ENCODE results near the gene POLR3A.
A peak's percentile ranks its signal among the peaks of the same experiment; 100 is the strongest.
"Not testable (repeated sequence)": the region's sequence is repeated elsewhere in the genome, so short reads cannot be mapped to it uniquely, and the experiment has no call there.

POLR3A gene

DNA sequence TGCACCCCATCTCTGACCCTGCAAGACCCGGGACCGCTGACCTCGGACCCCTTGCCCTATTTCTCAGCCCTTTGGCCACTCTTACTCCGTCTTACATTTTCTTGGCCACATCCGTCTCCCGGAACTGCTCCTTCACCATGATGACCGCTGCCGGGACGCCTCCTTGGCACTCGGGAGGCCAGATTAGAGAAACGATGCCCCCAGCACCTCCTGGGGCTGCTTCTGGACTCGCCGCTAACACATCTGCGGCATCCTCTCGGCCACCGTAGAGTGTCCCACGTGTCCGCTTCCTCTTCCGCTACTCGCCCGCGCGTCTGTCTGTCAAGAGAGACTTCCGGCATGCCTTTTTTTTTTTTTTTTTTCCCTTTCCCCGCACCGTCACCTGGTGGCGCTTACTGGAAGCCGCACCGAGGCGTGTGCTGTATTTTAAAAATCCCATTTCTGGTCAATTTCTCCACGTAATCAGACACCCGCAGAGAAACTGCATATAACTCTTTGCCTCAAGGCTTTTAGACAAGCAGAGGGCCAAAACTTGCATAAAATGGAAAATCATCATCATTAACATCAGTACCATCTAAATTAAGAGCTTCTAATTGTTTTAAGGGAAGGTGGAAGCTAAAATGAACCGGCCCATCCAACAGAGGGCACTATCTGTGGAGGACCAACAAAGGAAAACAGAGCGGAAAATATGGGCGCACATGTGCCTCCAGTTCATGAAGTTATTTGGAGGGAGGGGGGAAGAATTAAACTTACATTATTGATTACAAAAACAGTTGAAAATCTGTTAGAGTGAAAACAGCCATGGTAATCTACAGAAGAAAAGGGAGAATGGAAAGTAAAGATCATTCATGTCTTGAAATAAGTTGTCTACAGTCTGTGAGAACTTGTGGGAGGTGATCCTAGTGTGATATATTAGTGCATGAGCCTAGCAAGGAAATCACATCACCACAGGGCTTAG, at the start of gene POLR3A:
POLR3A (minus strand) TSS at position 247 of the 958 bp plus-strand sequence; CDS start at position 139, 108 bp downstream.
- DNase-seq (ENCODE audit: low read depth): peak; percentile 98
- H3K4me3 ChIP-seq (ENCODE audit: low read depth, low read length): peak within 1 kb of the TSS; percentile 91

DNA sequence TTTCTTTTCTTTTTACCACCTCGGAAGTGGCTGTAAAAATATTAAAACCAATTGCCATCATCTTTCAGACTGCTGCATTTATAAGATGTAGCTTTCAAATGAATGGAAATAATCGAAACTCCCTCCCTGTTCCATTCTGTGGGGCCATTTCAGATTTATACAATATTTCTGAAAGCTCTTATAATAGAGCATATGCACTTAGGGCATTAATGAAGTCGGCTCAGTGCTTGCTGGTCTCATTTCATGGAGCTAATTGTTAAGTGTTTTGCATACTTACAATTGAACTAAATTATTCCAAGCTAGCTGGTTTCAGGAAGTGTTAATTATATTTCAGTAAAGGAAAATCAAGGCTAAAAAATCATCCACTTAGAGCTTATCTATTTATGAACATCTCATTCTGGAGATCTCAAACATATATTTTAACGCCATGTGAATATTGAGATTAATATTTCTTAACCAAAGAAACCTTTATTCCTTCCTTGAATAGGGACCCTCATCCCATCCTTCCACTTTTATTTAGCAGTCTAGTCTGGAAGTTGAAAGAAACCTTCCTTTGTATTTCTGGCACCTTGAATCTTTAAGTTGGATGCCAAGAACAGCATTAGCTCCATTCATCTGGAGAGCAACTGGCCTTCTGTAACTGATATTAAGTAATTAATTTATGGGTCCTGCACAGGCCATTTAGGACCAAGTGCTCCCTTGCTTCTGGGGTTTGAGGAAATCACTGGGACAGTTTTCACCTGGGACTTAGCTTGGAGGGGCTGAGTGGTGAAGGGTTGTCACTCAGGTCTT, 49.4 kb upstream of the POLR3A start:
- H3K4me3 ChIP-seq (ENCODE audit: low read depth, low read length): no peak overlapping the region
- DNase-seq (ENCODE audit: low read depth): no peak

DNA sequence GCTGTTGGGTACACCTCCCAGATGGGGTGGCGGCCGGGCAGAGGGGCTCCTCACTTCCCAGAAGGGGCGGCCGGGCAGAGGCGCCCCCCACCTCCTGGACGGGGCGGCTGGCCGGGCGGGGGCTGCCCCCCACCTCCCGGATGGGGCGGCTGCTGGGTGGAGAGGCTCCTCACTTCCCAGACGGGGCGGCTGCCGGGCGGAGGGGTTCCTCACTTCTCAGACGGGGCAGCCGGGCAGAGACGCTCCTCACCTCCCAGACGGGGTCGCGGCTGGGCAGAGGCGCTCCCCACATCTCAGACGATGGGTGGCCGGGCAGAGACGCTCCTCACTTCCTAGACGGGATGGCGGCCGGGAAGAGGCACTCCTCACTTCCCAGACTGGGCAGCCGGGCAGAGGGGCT, 46.5 kb upstream of the POLR3A start:
- H3K4me3 ChIP-seq (ENCODE audit: low read depth, low read length); DNase-seq (ENCODE audit: low read depth): not testable (repeated sequence)

DNA sequence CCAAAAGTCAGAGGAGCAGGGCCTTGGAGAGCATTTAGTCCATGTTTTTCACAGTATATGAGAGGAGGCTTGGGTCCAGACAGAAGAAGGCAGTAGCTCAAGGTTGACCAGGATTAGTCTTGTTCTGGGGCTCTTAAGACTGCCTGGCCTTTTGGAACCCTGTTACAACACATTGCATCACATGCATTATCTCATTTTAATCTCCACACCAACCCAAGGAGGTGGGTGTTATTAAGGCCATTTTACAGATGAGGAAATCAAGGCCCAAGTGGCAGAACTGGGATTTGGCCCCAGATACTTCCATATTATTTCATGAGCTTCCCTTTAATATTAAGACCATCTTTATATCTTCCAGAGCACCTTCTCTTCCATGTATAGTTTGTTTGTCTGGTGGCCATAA, 43.2 kb upstream of the POLR3A start:
- no peak for DNase-seq (ENCODE audit: low read depth)
- H3K4me3 ChIP-seq (ENCODE audit: low read depth, low read length): no peak overlapping the region

DNA sequence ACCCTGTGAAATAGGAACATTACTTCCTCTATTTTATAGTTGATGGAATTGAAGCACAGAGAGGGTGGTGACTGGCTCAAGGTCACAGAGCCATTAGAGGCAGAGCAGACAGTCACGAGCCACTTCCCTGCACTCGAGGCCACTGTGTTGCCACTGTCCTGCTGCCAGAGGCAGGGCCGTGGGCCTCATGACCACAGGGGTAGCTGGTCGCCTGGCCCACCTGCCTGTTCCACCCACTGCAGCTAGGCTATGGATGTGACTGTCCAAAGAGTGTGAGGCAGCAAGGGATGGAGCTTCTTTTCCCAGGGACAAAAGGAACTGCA, 42.5 kb upstream of the POLR3A start:
- H3K4me3 ChIP-seq (ENCODE audit: low read depth, low read length): no peak overlapping the region
- no peak for DNase-seq (ENCODE audit: low read depth)

DNA sequence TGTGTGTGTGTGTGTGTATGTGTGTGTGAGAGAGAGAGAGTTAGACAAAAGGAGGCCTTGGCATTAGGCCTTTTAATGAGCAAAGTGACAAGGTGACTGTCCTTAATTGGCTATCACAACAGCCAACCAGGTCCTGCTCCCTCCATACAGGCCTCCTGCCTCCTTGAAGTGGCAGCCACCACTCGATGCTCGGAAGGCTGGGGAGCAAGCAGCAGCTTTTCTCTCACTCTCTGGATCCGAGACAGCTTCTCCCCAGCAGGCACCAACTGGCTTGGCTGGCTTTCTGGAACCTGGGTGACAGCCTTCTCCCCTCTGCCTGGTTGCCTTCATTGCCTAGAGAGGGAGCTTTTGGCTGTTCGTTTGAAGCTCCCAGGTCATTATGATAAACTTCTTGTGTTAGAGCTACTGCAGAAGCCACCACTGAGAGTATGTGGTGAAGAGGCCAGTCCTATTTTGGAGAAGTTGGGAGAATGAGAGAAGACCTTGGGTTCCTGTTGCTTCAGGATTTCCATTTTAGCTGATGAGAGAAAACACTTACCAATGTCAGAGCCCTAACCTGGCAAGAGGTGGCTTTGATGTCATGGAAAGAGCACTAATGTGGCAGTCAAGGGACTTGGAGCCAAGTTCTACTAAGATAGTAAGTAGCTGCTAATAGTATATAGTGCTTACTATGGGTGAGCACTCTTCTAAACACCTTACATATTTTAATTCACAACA, 42.0 kb upstream of the POLR3A start:
- no peak for DNase-seq (ENCODE audit: low read depth)
- H3K4me3 ChIP-seq (ENCODE audit: low read depth, low read length): no peak overlapping the region

DNA sequence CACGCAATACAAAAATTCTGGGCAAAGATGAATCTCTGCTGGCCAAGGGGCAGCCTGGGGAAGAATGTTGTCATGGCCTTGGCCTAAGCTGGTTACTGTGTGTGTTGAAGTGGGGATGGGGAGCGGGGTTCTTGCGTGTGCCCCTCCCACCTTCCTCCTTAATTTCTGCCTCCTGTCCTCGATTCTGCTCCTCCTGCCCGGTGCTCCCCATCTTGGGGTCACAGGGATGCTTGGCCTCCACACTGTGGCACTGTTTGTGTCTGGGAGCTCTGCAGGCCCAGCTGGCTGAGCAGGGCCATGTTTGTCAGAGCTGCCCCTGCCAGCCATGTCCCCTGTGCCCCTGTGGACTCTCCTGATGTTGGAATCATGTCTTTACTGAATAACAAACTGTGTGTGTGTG, 41.4 kb upstream of the POLR3A start:
- no peak overlapping the region for H3K4me3 ChIP-seq (ENCODE audit: low read depth, low read length)
- DNase-seq (ENCODE audit: low read depth): no peak

DNA sequence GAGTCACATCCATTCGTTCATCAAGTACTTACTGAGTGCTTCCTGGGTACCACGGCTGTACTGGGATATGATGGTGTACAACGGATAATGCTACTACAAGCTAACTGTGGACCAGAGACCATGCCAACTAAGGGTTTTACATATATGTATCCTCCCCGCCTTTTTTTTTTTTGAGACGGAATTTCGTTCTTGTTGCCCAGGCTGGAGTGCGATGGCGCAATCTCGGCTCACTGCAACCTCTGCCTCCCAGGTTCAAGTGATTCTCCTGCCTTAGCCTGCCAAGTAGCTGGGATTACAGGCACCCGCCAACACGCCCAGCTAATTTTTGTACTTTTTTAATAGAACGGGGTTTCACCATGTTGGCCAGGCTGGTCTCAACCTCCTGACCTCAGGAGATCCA, 40.7 kb upstream of the POLR3A start:
- H3K4me3 ChIP-seq (ENCODE audit: low read depth, low read length); DNase-seq (ENCODE audit: low read depth): not testable (repeated sequence)

DNA sequence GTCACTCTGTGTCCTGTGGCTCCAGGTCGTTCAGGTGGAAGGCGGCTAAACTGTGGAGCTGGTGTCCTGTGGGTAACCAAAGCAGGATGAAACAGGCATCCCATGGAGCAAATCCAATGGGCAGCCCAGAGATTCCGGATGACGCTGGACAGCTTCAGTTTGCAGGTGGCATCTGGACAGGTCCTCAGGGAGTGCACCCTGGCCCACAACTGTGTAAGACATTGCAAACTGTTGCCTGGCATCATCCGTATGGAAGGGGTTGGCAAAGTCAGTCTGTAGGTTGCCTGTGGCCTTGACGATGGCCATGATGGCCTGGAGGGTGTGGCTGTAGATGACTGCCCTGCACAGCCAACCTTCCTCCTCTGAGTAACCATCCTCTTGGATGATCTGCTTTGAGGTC, 39.8 kb upstream of the POLR3A start:
- no peak overlapping the region for H3K4me3 ChIP-seq (ENCODE audit: low read depth, low read length)
- DNase-seq (ENCODE audit: low read depth): no peak

DNA sequence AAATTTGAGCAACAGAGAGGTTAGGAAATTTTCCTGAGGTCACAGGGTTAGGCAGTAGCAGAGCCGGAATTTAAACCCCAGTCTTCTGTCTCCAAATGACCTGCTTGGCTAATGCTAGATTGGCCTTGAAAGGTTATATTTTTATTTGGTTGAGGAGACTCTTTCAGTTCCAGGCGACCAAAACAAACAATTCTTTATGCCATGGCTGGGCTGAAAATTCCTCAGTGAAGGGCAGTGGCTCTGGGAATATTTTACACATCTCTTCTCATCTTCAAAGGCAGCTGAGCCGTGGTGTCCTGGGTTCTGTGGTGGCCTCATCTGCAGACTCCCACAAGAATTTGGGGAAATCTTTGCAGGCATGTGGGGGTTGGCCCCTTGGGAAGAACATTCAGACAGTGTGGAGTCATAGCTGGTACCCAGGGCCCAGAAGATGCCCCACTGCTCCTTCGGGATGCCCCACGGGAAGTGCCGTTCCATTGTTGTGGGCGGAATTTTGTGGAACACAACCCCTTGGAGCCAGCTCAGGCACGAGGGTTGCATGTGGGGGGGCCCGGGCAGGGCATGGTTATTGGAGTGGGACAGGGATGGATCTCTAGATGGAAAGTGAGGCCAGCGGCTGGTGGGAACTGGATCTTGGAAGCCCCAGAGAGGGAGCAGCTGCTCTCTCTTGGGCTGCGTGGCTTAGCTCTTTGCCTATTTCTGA, 37.6 kb upstream of the POLR3A start:
- DNase-seq (ENCODE audit: low read depth): no peak
- no peak overlapping the region for H3K4me3 ChIP-seq (ENCODE audit: low read depth, low read length)

DNA sequence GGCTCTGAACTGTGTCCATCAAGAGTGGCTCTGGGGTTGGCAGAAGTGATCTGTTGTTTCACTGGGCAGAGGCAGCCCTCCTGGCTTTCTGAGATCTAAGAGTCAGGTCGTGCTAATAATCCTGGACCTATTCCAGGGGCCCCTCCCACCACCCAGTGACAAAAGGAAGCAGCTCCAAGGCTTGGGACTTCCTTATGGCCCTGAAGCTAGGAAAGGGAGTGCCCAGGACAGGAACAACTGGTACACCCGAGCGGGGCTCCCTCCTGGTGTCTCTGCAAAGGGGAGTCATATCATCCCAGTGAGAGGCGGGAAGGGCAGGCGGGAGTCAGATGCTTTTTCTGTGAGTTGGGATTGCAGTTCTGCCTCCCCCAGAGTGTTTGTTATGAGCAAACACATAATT, 36.7 kb upstream of the POLR3A start:
- no peak for DNase-seq (ENCODE audit: low read depth)
- no peak overlapping the region for H3K4me3 ChIP-seq (ENCODE audit: low read depth, low read length)

DNA sequence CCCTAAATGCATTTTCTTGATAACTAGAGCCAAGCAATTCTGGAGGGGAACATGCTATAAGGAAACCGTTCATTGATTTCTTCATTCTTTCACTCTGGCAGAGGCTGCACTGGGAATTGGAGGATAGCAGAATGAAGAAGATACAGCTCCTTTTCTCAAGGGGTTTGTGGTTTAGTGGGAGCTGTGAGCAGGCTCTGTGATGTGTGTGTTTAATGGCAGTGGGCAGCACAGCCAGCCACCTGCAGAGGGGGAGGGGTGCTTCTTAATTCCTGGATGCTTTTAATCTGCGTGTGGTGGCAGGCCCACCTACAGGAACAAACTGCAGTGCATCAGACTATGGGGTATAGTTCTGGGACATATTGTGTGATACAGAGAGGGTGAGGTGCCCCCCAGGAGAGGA, 36.3 kb upstream of the POLR3A start:
- DNase-seq (ENCODE audit: low read depth): no peak

DNA sequence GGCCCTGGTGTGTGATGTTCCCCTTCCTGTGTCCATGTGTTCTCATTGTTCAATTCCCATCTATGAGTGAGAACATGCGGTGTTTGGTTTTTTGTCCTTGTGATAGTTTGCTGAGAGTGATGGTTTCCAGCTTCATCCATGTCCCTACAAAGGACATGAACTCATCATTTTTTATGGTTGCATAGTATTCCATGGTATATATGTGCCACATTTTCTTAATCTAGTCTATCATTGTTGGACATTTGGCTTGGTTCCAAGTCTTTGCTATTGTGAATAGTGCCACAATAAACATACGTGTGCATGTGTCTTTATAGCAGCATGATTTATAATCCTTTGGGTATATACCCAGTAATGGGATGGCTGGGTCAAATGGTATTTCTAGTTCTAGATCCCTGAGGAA, 35.6 kb upstream of the POLR3A start:
- H3K4me3 ChIP-seq (ENCODE audit: low read depth, low read length); DNase-seq (ENCODE audit: low read depth): not testable (repeated sequence)

More for the DNA sequence above, 36.3 kb upstream of the POLR3A start:
- H3K4me3 ChIP-seq (ENCODE audit: low read depth, low read length): no peak overlapping the region

DNA sequence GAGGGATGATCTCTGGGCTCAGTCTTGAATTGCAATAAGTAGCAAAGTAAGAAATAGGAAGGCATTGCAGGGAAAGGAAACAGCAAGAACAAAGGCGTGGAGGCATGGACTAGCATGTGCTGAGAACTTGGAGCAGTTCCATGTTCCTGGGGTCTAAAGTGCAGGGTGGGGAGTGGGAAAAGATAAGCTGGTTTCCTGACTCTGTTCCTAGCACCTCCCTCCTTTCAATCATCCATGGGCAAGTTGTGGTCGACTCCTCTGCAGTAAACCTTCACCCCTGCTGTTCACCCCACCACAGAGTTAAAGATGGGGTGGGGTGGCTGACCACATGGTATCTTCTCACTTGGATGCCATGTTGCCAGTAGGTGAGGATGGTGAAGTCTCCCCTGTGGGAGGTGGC, 33.9 kb upstream of the POLR3A start:
- DNase-seq (ENCODE audit: low read depth): no peak
- H3K4me3 ChIP-seq (ENCODE audit: low read depth, low read length): no peak overlapping the region

DNA sequence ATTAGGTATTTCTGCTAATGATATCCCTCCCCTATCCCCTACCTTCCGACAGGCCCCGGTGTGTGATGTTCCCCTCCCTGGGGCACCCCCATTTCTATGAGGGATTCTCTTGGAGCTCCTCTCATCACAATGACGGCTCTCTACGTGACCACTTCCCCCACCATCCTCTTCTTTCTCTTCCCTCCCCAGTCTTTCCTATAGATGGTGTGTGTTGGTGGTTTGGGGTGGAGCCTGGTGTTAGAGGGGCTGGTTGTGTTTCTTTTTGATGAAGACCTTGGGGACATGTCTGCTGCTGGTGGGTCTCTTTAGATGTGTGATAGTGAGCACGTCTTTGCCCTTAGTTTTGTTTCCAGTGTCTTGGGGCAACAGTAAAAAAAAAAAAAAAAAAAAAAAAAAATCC, 33.0 kb upstream of the POLR3A start:
- H3K4me3 ChIP-seq (ENCODE audit: low read depth, low read length): no peak overlapping the region
- no peak for DNase-seq (ENCODE audit: low read depth)

DNA sequence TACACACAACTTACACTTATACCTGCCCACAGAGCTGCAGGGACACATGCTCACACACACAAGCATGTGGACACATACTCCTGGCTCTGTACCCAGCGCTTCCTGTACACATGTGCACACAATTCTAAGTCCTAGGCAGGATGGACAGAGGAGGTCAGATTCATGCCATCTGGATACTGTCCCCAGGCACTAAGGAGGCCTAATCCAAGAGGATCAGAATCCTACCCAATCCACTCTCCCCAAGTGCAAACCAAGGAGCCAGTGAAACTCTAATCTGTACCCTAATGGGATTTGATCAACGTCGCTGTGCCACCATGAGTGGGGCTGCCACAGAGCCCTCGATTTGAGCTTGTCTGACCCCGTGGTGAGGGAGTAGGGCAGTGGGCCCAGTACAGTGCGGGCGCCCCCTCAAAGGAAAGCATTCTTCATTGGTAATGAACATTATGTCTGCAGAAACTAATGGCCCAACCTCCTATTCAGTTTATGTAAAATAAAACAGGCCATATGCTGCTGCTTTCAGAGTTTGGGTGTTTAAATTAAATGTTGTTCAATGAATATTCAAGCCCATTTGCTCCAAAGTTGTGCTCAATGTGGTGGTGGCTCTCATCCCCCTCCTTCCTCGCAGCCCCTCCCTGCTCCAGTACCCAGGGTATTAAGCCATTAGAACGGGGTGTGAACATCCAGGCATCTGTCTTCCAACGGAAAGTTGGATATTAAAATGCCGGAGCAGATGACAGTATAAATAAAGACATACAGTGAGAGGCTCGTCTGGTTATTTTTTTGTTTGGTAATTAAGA, 30.8 kb upstream of the POLR3A start:
- H3K4me3 ChIP-seq (ENCODE audit: low read depth, low read length): no peak overlapping the region
- no peak for DNase-seq (ENCODE audit: low read depth)

DNA sequence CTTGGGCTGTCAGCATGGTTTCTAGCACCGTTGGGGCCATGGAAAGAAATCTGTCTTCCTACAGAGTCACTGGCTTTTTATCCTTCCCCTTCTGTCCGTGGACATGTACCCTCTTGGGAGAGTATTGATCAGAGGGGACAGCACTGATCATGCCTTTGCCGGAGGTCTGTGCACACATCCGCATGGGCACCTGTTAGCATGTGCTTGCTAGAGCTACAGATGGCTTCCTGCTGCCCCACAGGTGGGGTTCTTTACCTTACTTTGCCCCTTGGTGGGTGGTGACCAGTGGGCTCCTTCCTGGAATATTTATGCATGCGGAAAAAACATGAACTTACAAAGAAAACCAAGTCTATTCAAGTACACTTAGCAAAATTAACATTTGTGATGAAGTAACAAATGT, 29.2 kb upstream of the POLR3A start:
- DNase-seq (ENCODE audit: low read depth): no peak
- H3K4me3 ChIP-seq (ENCODE audit: low read depth, low read length): no peak overlapping the region

DNA sequence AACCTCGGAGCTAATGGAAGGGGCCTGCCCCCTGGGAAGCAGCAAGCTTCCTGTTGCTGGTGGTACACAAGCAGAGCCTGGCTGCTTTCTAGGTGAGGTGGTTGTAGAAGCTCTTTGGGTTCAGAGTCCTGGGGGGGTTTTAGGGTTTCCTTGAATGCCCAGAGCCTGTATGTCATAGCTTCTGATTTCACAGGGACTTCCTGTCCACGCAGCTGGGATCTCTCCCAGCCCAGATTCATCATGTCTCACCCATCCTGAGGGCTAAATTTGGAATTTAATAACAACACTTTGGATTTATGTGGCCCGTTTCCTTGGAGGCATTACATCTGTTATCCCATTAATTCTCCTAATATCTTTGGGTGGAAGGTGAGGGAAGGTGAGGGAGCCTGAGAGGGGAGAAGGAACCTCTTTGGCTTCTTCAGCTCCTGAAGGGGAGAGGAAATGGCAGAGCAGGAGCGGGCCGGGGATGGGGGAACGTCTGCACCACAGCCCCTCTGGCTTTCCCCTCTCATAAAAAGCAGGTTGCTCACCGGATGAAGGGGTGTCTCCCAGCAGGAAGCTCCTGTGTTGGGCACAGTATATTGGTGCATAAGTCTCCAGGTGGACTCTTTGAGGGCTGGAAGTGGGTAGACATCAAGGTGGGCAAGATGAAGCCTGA, 24.0 kb upstream of the POLR3A start:
- H3K4me3 ChIP-seq (ENCODE audit: low read depth, low read length): no peak overlapping the region
- DNase-seq (ENCODE audit: low read depth): no peak
